Measurements from ENCODE around the gene YIPF3.
"Not testable (repeated sequence)": the region's sequence is repeated elsewhere in the genome, so short reads cannot be mapped to it uniquely, and the experiment has no call there.

Gene YIPF3

GRCh38 chr6:43468748-43469681 is 47.7 kb downstream of the YIPF3 start:
- DNase-seq (ENCODE audit: extremely low spot score, insufficient read length, low read depth), result no peak
- FAIRE-seq, result no peak

GRCh38 chr6:43468240-43468639 is 48.5 kb downstream of the YIPF3 start:
- FAIRE-seq (no peak), DNase-seq (ENCODE audit: extremely low spot score, insufficient read length, low read depth) (no peak)

GRCh38 chr6:43467752-43468151 is 49.0 kb downstream of the YIPF3 start:
- no peak for FAIRE-seq

GRCh38 chr6:43467265-43467664 is 49.5 kb downstream of the YIPF3 start:
- not testable (repeated sequence) for FAIRE-seq; DNase-seq (ENCODE audit: extremely low spot score, insufficient read length, low read depth)

More at GRCh38 chr6:43467752-43468151, 49.0 kb downstream of the YIPF3 start:
- DNase-seq (ENCODE audit: extremely low spot score, insufficient read length, low read depth), result no peak

- FAIRE-seq (no peak), DNase-seq (ENCODE audit: extremely low spot score, insufficient read length, low read depth) (no peak)
Observed at GRCh38 chr6:43465948-43466347, 50.8 kb downstream of the YIPF3 start.

- no peak for FAIRE-seq
- no peak for DNase-seq (ENCODE audit: extremely low spot score, insufficient read length, low read depth)
Observed at GRCh38 chr6:43464337-43464736, 52.4 kb downstream of the YIPF3 start.

- FAIRE-seq (no peak), DNase-seq (ENCODE audit: extremely low spot score, insufficient read length, low read depth) (no peak)
Observed at GRCh38 chr6:43461936-43462335, 54.8 kb downstream of the YIPF3 start.
